H1 (cell line): ENCODE measurements around the gene OR2T27. TPM values are rescaled to one million over a fixed set of nuclear protein-coding genes. Genes with fewer than 3 reads are reported as not detected.

Experiments used
- CTCF ChIA-PET: fragments of 300-600 bp; sonication (Branson Sonifier 250); formaldehyde crosslinking; loops from one replicate; lab custom pipeline; 2021; ENCODE audit not compliant: partially characterized antibody; lab: Charles Lee
- POLR2A ChIA-PET: fragments of 300-600 bp; sonication (Branson Sonifier 250); formaldehyde crosslinking; loops from one replicate; lab custom pipeline; 2021; ENCODE audit warnings: inconsistent platforms; ENCODE audit not compliant: partially characterized antibody; lab: Charles Lee
- DNase-seq, 2 experiments: peaks; one replicate each; pipeline versions ENCODE4 v3.0.0 to v3.0.0-alpha.2; 2010 to 2022; ENCODE audit warnings: low spot score in 2 of 2, low read depth in 1 of 2, mixed read lengths in 1 of 2
- FAIRE-seq: peaks from 2 replicates; lab custom pipeline; 2011; peaks lifted over from hg19 to GRCh38; lab: Jason Lieb, UNC
- H2AFZ ChIP-seq: 2 replicates; pipeline ENCODE4 v1.8.1; 2012; ENCODE audit warnings: low read length, inconsistent platforms
- H2AK5ac ChIP-seq: 2 replicates; pipeline ENCODE4 v1.6.1; 2013; ENCODE audit warnings: low read depth, low read length
- H2BK120ac ChIP-seq: replicated peaks from 2 replicates; pipeline ENCODE3; 2013; ENCODE audit warnings: low read depth, low read length, inconsistent platforms
- H2BK12ac ChIP-seq: 2 replicates; pipeline ENCODE4 v1.6.1; 2013; ENCODE audit warnings: low read depth, low read length
- H2BK15ac ChIP-seq: 2 replicates; pipeline ENCODE4 v1.6.1; 2013; ENCODE audit warnings: low read length
- H2BK20ac ChIP-seq: 2 replicates; pipeline ENCODE4 v1.6.1; 2013; ENCODE audit warnings: low read length
- H2BK5ac ChIP-seq: 2 replicates; pipeline ENCODE4 v1.6.1; 2013; ENCODE audit warnings: low read depth, low read length
- H3K14ac ChIP-seq: 2 replicates; pipeline ENCODE4 v1.6.1; 2013; ENCODE audit warnings: inconsistent platforms; ENCODE audit not compliant: insufficient read length
- H3K18ac ChIP-seq: 2 replicates; pipeline ENCODE4 v1.6.1; 2013; ENCODE audit warnings: low read length; ENCODE audit errors: extremely low read depth
- H3K23ac ChIP-seq: 2 replicates; pipeline ENCODE4 v1.6.1; 2013; ENCODE audit warnings: inconsistent platforms; ENCODE audit not compliant: insufficient read length
- H3K23me2 ChIP-seq: 2 replicates; pipeline ENCODE4 v1.6.1; 2013; ENCODE audit warnings: low read depth, low read length
- H3K27ac ChIP-seq: 2 replicates; pipeline ENCODE4 v1.6.1; 2011; ENCODE audit warnings: low read depth, low read length, inconsistent platforms
- H3K27me3 ChIP-seq, 4 experiments: replicated peaks in 1 of 4; 1 replicate in 1 of 4; 2 replicates in 3 of 4; pipeline versions ENCODE4 v1.6.1 to v1.8.1; 2011 to 2013; ENCODE audit warnings: low read length in 3 of 4, mild to moderate bottlenecking in 3 of 4, inconsistent platforms in 2 of 4, mixed read lengths in 2 of 4, moderate library complexity in 1 of 4; ENCODE audit not compliant: control insufficient read depth in 3 of 4, insufficient read depth in 3 of 4; ENCODE audit errors: extremely low read depth in 1 of 4
- H3K36me3 ChIP-seq, 4 experiments: 2 replicates each; pipeline versions ENCODE4 v1.6.1 to v1.8.1; 2011 to 2013; ENCODE audit warnings: mild to moderate bottlenecking in 4 of 4, low read length in 3 of 4, moderate library complexity in 2 of 4, control low read depth in 1 of 4, inconsistent platforms in 1 of 4; ENCODE audit not compliant: insufficient read depth in 4 of 4, control insufficient read depth in 2 of 4
- H3K4ac ChIP-seq: replicated peaks from 2 replicates; pipeline ENCODE3; 2013; ENCODE audit warnings: low read length, low read depth, mixed read lengths, inconsistent platforms; ENCODE audit not compliant: insufficient read length
- H3K4me1 ChIP-seq, 4 experiments: replicated peaks in 1 of 4; 1 replicate in 1 of 4; 2 replicates in 3 of 4; pipeline versions ENCODE4 v1.6.1 to v1.8.1; 2011 to 2013; ENCODE audit warnings: low read length in 3 of 4, inconsistent platforms in 2 of 4, mixed read lengths in 1 of 4; ENCODE audit not compliant: insufficient read depth in 4 of 4, control insufficient read depth in 3 of 4
- H3K4me2 ChIP-seq, 2 experiments: 2 replicates each; pipeline versions ENCODE4 v1.6.1 to v1.8.1; 2011 to 2013; ENCODE audit warnings: low read depth in 2 of 2, low read length in 2 of 2, control low read depth in 1 of 2, inconsistent platforms in 1 of 2, mild to moderate bottlenecking in 1 of 2; ENCODE audit not compliant: insufficient read depth in 1 of 2
- H3K4me3 ChIP-seq, 4 experiments: fragments of 200-600, 300-600 bp in 1 of 4; sonication (generic), shearing (Covaris generic), sonication (Bioruptor Twin) in 1 of 4; 2 replicates each; pipeline versions ENCODE4 v1.5.1 to v1.8.1; 2011 to 2016; ENCODE audit warnings: low read length in 4 of 4, low read depth in 3 of 4, control low read depth in 2 of 4, inconsistent platforms in 2 of 4, mild to moderate bottlenecking in 2 of 4, mixed read lengths in 1 of 4, moderate library complexity in 1 of 4; ENCODE audit not compliant: insufficient read depth in 2 of 4; ENCODE audit errors: extremely low read depth in 1 of 4
- H3K56ac ChIP-seq: replicated peaks from 2 replicates; pipeline ENCODE3; 2013; ENCODE audit warnings: low read depth, mild to moderate bottlenecking, mixed read lengths, low read length, inconsistent platforms; ENCODE audit not compliant: insufficient read length
- H3K79me1 ChIP-seq: 2 replicates; pipeline ENCODE4 v1.6.1; 2013; ENCODE audit warnings: low read depth, low read length, control low read depth
- H3K79me2 ChIP-seq, 2 experiments: 2 replicates each; pipeline versions ENCODE4 v1.6.1 to v1.8.1; 2012 to 2013; ENCODE audit warnings: low read length in 2 of 2, mild to moderate bottlenecking in 2 of 2, inconsistent platforms in 1 of 2; ENCODE audit not compliant: insufficient read depth in 2 of 2, control insufficient read depth in 1 of 2
- H3K9ac ChIP-seq, 4 experiments: replicated peaks in 1 of 4; 1 replicate in 1 of 4; 2 replicates in 3 of 4; pipeline versions ENCODE4 v1.6.1 to v1.8.1; 2011 to 2013; ENCODE audit warnings: low read depth in 3 of 4, low read length in 3 of 4, control low read depth in 2 of 4, mild to moderate bottlenecking in 2 of 4, moderate library complexity in 2 of 4, inconsistent platforms in 1 of 4; ENCODE audit errors: extremely low read depth in 1 of 4
- H3K9me3 ChIP-seq, 2 experiments: 2 replicates each; pipeline versions ENCODE4 v1.6.1 to v1.8.1; 2012 to 2013; ENCODE audit warnings: mild to moderate bottlenecking in 2 of 2, moderate library complexity in 2 of 2, control low read depth in 1 of 2, inconsistent platforms in 1 of 2, low read depth in 1 of 2, low read length in 1 of 2, mixed read lengths in 1 of 2; ENCODE audit not compliant: insufficient read depth in 2 of 2
- H4K20me1 ChIP-seq, 2 experiments: replicated peaks in 1 of 2; 2 replicates each; pipeline versions ENCODE3 to v1.8.1; 2011 to 2013; ENCODE audit warnings: inconsistent platforms in 2 of 2, low read length in 2 of 2, mild to moderate bottlenecking in 1 of 2; ENCODE audit not compliant: insufficient read depth in 2 of 2, control insufficient read depth in 1 of 2
- H4K5ac ChIP-seq: 2 replicates; pipeline ENCODE4 v1.6.1; 2013; ENCODE audit warnings: low read length, low read depth, mixed read lengths, inconsistent platforms; ENCODE audit not compliant: insufficient read length
- H4K8ac ChIP-seq: 2 replicates; pipeline ENCODE4 v1.8.0; 2013; ENCODE audit warnings: mild to moderate bottlenecking, moderate library complexity, low read length, inconsistent platforms; ENCODE audit not compliant: insufficient read depth; ENCODE audit errors: extremely low read depth
- H4K91ac ChIP-seq: replicated peaks from 2 replicates; pipeline ENCODE3; 2013; ENCODE audit warnings: low read length, mixed read lengths, inconsistent platforms; ENCODE audit not compliant: insufficient read length
- ASH2L ChIP-seq: fragments of 200-600, 300-600 bp; sonication (generic); IDR thresholded peaks from one replicate; pipeline ENCODE4 v1.7.1; 2017; ENCODE audit warnings: low read length
- EP300 ChIP-seq, 2 experiments: IDR thresholded peaks; 1 replicate in 1 of 2; 2 replicates in 1 of 2; pipeline ENCODE4 v1.6.1; 2011 to 2012; ENCODE audit warnings: low read depth in 2 of 2, low read length in 2 of 2, mild to moderate bottlenecking in 2 of 2, borderline replicate concordance in 1 of 2, inconsistent platforms in 1 of 2, moderate library complexity in 1 of 2
- EZH2 ChIP-seq: fragments of 200-600 bp; sonication (generic); IDR thresholded peaks from 2 replicates; pipeline ENCODE4 v1.7.1; 2012; ENCODE audit warnings: low read depth, mild to moderate bottlenecking, moderate library complexity, low read length, inconsistent platforms; ENCODE audit not compliant: severe bottlenecking
- NANOG ChIP-seq: IDR thresholded peaks from 2 replicates; pipeline ENCODE4 v1.6.1; 2011; ENCODE audit warnings: low read length, low read depth, mild to moderate bottlenecking, inconsistent platforms; ENCODE audit not compliant: insufficient read depth, poor library complexity, severe bottlenecking
- NRF1 ChIP-seq: IDR thresholded peaks from 2 replicates; pipeline ENCODE4 v1.6.1; 2011; ENCODE audit warnings: mild to moderate bottlenecking, low read depth, low read length, improper control_type of control experiment
- POLR2A ChIP-seq, 2 experiments: IDR thresholded peaks; 1 replicate in 1 of 2; 2 replicates in 1 of 2; pipeline ENCODE4 v1.6.1; 2011; ENCODE audit warnings: low read depth in 2 of 2, low read length in 2 of 2, mild to moderate bottlenecking in 2 of 2; ENCODE audit errors: control extremely low read depth in 1 of 2
- RBBP5 ChIP-seq: IDR thresholded peaks from 2 replicates; pipeline ENCODE4 v1.7.1; 2012; ENCODE audit warnings: low read depth, mild to moderate bottlenecking, inconsistent platforms, low read length, moderate library complexity, borderline replicate concordance
- SUZ12 ChIP-seq: fragments of 200-600 bp; sonication (generic); IDR thresholded peaks from 2 replicates; pipeline ENCODE4 v1.6.1; 2012; ENCODE audit warnings: mild to moderate bottlenecking, inconsistent platforms, low read length, moderate library complexity, mixed read lengths
- WGBS, 2 experiments: shearing (Covaris generic) in 1 of 2; methylation state at CpG; one replicate each; pipeline versions ENCODE4 v1.1.6 to v1.1.7; 2013 to 2015; ENCODE audit warnings: low lambda C conversion rate in 2 of 2, mixed read lengths in 2 of 2, inconsistent platforms in 1 of 2, low coverage in 1 of 2, missing lambda C conversion rate in 1 of 2; ENCODE audit not compliant: insufficient replicate concordance in 2 of 2, insufficient coverage in 1 of 2, insufficient read length in 1 of 2; ENCODE audit errors: extremely low coverage in 1 of 2, missing lambda C conversion rate in 1 of 2; 5-methylcytosine and 5-hydroxymethylcytosine counted together
- polyA plus RNA-seq, 7 experiments: library from polyadenylated mRNA; depleted of rRNA in 3 of 7; stranded (reverse) in 5 of 7; unstranded in 2 of 7; fragments of >200 nt in 5 of 7; fragments of 200-250 nt in 2 of 7; gene quantifications; 1 replicate in 5 of 7; 2 replicates in 1 of 7; 4 replicates in 1 of 7; pipeline versions ENCODE4 v1.2.1 to v1.2.3, GENCODE V29; 2011 to 2013; ENCODE audit warnings: missing spikeins in 2 of 7, mixed read lengths in 2 of 7
- total RNA-seq: library from RNA; stranded (reverse); fragmentation: NEBNext Ultra II Directional; extraction: Animal tissue kit (Norgen Biotek cat#: 25700); gene quantifications from 2 replicates; pipeline ENCODE4 v1.2.1, GENCODE V29; 2021
- TF ChIP-seq, protein P1 (sequence below), 3 experiments: IDR thresholded peaks; 1 replicate in 2 of 3; 2 replicates in 1 of 3; pipeline versions ENCODE4 v1.5.1 to v1.6.1; 2011; ENCODE audit warnings: low read length in 3 of 3, mild to moderate bottlenecking in 3 of 3, inconsistent platforms in 2 of 3, low read depth in 1 of 3, moderate library complexity in 1 of 3; ENCODE audit not compliant: insufficient read depth in 1 of 3; ENCODE audit errors: control extremely low read depth in 1 of 3
- TF ChIP-seq, protein P2 (sequence below): IDR thresholded peaks from 2 replicates; pipeline ENCODE4 v1.6.1; 2011; ENCODE audit warnings: low read length, improper control_type of control experiment

The OR2T27 gene
- total and polyA plus RNA-seq, 2 of the 8 experiments (the other 6 are each of a cell fraction or from before 2014, with no cell fraction given), result not detected

DNA sequence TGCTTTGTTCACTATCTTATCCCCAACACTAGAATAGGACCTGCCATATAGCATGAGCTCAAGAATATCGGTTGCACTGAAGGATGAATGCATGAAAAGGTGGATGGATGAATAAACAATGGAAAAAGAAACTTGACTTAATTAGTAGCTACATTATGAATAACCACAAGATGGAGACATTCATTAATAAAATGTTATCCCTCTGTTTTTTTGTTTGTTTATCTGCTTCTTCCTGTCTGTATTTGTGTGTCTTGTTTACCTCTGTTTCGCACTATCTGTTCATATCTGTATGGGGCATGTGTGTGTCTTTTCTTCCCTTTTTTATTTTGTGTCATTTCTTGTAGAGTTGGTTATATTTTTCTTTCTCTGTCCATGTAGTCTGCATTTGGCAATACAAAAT lies 48.3 kb upstream of the OR2T27 start:
- ChIA-PET CTCF (interaction anchor here (0.6 kb wide), 1 partner anchor 751 kb away, joined by 3 read pairs; no protein-coding TSS in a partner anchor), POLR2A (no interaction called here)
- no peak overlapping the region for H3K4me3 ChIP-seq
- no peaks in the 10 kb centered on the region for H3K36me3 ChIP-seq
- WGBS, 2 experiments, result 91% methylated on average over 2 of the region's 2 CpGs; no CpG with 5 or more reads in 1 of the 2 experiments
- no peak overlapping the region for H2BK15ac ChIP-seq
- no peak overlapping the region for H2BK12ac ChIP-seq
- H3K23ac ChIP-seq, result no peak overlapping the region
- H2BK20ac ChIP-seq, result no peak overlapping the region
- no peak overlapping the region for H3K56ac ChIP-seq
- no peaks in the 10 kb centered on the region for H3K27me3 ChIP-seq
- no peaks in the 10 kb centered on the region for H3K4me1 ChIP-seq
- no peak overlapping the region for H3K4me2 ChIP-seq
- H2BK5ac ChIP-seq, result no peak overlapping the region
- no peak overlapping the region for H4K5ac ChIP-seq
- no peaks in the 10 kb centered on the region for H3K79me1 ChIP-seq
- no peak overlapping the region for H3K9ac ChIP-seq
- no peak overlapping the region for H4K91ac ChIP-seq
- H3K4ac ChIP-seq, result no peak overlapping the region
- no peak overlapping the region for H2BK120ac ChIP-seq
- no peak overlapping the region for H3K18ac ChIP-seq
- no peak overlapping the region for H3K14ac ChIP-seq
- H2AK5ac ChIP-seq, result no peak overlapping the region
- no peaks in the 10 kb centered on the region for H3K79me2 ChIP-seq
- no peak for FAIRE-seq
- no peak for DNase-seq
- H3K23me2 ChIP-seq, result peaks cover 2% of the 10 kb centered on the region; the same call in 1 of the 2 replicates
- no peak overlapping the region for H2AFZ ChIP-seq
- H4K8ac ChIP-seq, result no peak overlapping the region
- peaks cover 64 to 71% of the 10 kb centered on the region in 2 experiments for H3K9me3 ChIP-seq
- H3K27ac ChIP-seq, result no peak overlapping the region
- no peaks in the 10 kb centered on the region for H4K20me1 ChIP-seq
- TF ChIP-seq RBBP5 (no peak), NRF1 (no peak), EZH2 (no peak), POLR2A (IDR thresholded peaks at IDR 0.05; ENCODE audit: control extremely low read depth in 1 of 2, low read depth in 2 of 2, low read length in 2 of 2) (no peak), EP300 (IDR thresholded peaks at IDR 0.05; ENCODE audit: borderline replicate concordance in 1 of 2, low read depth in 2 of 2, low read length in 2 of 2) (no peak), ASH2L (no peak), SUZ12 (no peak), NANOG (no peak)
- TF ChIP-seq, protein P1, sequence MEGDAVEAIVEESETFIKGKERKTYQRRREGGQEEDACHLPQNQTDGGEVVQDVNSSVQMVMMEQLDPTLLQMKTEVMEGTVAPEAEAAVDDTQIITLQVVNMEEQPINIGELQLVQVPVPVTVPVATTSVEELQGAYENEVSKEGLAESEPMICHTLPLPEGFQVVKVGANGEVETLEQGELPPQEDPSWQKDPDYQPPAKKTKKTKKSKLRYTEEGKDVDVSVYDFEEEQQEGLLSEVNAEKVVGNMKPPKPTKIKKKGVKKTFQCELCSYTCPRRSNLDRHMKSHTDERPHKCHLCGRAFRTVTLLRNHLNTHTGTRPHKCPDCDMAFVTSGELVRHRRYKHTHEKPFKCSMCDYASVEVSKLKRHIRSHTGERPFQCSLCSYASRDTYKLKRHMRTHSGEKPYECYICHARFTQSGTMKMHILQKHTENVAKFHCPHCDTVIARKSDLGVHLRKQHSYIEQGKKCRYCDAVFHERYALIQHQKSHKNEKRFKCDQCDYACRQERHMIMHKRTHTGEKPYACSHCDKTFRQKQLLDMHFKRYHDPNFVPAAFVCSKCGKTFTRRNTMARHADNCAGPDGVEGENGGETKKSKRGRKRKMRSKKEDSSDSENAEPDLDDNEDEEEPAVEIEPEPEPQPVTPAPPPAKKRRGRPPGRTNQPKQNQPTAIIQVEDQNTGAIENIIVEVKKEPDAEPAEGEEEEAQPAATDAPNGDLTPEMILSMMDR (IDR thresholded peaks at IDR 0.05; ENCODE audit: control extremely low read depth in 1 of 3, insufficient read depth in 1 of 3, low read depth in 1 of 3, low read length in 3 of 3), result no peak
- TF ChIP-seq, protein P2, sequence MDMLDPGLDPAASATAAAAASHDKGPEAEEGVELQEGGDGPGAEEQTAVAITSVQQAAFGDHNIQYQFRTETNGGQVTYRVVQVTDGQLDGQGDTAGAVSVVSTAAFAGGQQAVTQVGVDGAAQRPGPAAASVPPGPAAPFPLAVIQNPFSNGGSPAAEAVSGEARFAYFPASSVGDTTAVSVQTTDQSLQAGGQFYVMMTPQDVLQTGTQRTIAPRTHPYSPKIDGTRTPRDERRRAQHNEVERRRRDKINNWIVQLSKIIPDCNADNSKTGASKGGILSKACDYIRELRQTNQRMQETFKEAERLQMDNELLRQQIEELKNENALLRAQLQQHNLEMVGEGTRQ, result no peak
